GM12878 (cell line): Measurements from ENCODE around the gene AKTIP. TPM values are rescaled to one million over a fixed set of nuclear protein-coding genes. Genes with fewer than 3 reads are reported as not detected.

Source experiments
- BHLHE40 ChIP-seq, 2 experiments: fragments of 450-650 bp in 1 of 2; IDR thresholded peaks; 2 replicates each; pipeline ENCODE4 v1.6.1; 2011 to 2017; ENCODE audit warnings: low read depth in 2 of 2, borderline replicate concordance in 1 of 2, improper control_type of control experiment in 1 of 2, low read length in 1 of 2, mild to moderate bottlenecking in 1 of 2
- CBFB ChIP-seq: IDR thresholded peaks from 2 replicates; pipeline ENCODE4 v1.6.1; 2016; ENCODE audit warnings: antibody characterized with exemption, low read depth
- CREB1 ChIP-seq: IDR thresholded peaks from 2 replicates; pipeline ENCODE4 v1.6.1; 2012; ENCODE audit warnings: low read depth, mild to moderate bottlenecking, inconsistent platforms
- CREM ChIP-seq: IDR thresholded peaks from 2 replicates; pipeline ENCODE4 v1.6.1; 2014; ENCODE audit warnings: antibody characterized with exemption, low read depth
- MEF2B ChIP-seq: fragments of 450-650 bp; IDR thresholded peaks from 2 replicates; pipeline ENCODE4 v1.6.1; 2018; ENCODE audit warnings: mild to moderate bottlenecking, moderate library complexity; ENCODE audit not compliant: partially characterized antibody, poor library complexity, severe bottlenecking
- MTA3 ChIP-seq: IDR thresholded peaks from 2 replicates; pipeline ENCODE4 v1.6.1; 2012; ENCODE audit warnings: low read length, inconsistent platforms, borderline replicate concordance
- MYC ChIP-seq: IDR thresholded peaks from 2 replicates; pipeline ENCODE4 v1.6.1; 2011; ENCODE audit warnings: mild to moderate bottlenecking, low read length, moderate library complexity, inconsistent platforms; ENCODE audit not compliant: insufficient read depth, insufficient replicate concordance, insufficient read length, severe bottlenecking
- NRF1 ChIP-seq: conservative IDR thresholded peaks from 2 replicates; pipeline ENCODE4 v1.6.1; 2011; ENCODE audit warnings: mild to moderate bottlenecking, low read depth, low read length, improper control_type of control experiment
- PML ChIP-seq: IDR thresholded peaks from 2 replicates; pipeline ENCODE4 v1.6.1; 2012; ENCODE audit warnings: low read length, inconsistent platforms
- POU2F2 ChIP-seq: IDR thresholded peaks from 3 replicates; pipeline ENCODE4 v1.6.1; 2011; ENCODE audit warnings: low read depth, mild to moderate bottlenecking, low read length, borderline replicate concordance
- TCF12 ChIP-seq: IDR thresholded peaks from 2 replicates; pipeline ENCODE4 v1.6.1; 2011; ENCODE audit warnings: low read depth, mild to moderate bottlenecking, low read length
- ZBTB40 ChIP-seq: fragments of 450-650 bp; IDR thresholded peaks from 2 replicates; pipeline ENCODE4 v1.6.1; 2016; ENCODE audit warnings: mild to moderate bottlenecking, moderate library complexity, borderline replicate concordance
- ZNF384 ChIP-seq: IDR thresholded peaks from 2 replicates; pipeline ENCODE4 v1.6.1; 2012; ENCODE audit warnings: low read depth, mild to moderate bottlenecking, low read length, improper control_type of control experiment, borderline replicate concordance
- ZNF687 ChIP-seq: fragments of 450-650 bp; IDR thresholded peaks from 2 replicates; pipeline ENCODE4 v1.6.1; 2017; ENCODE audit warnings: mild to moderate bottlenecking, moderate library complexity
- polyA plus RNA-seq, 11 experiments: library from polyadenylated mRNA; depleted of rRNA in 4 of 11; unstranded in 6 of 11; stranded (reverse) in 5 of 11; fragments of >200 nt; fragmentation: Nextera tagmentation in 4 of 11; fragmentation: Illumina TruSeq in 1 of 11; extraction: Ambion mirVana in 4 of 11; extraction: Trizol in 1 of 11; gene quantifications; 1 replicate in 1 of 11; 2 replicates in 10 of 11; pipeline versions ENCODE4 v1.2.1 to v1.2.3, GENCODE V29; 2011 to 2016; ENCODE audit warnings: inconsistent platforms in 2 of 11, missing spikeins in 2 of 11, low read depth in 1 of 11
- total RNA-seq, 4 experiments: library from RNA; depleted of rRNA in 3 of 4; stranded (reverse); fragments of >200 nt in 3 of 4; fragmentation: Illumina TruSeq in 1 of 4; extraction: Trizol in 1 of 4; gene quantifications; 2 replicates each; pipeline versions ENCODE4 v1.2.1 to v1.2.3, GENCODE V29; 2013 to 2021

Gene AKTIP
- total and polyA plus RNA-seq, 10 of the 15 experiments (the other 5 are each of a cell fraction or from before 2014, with no cell fraction given): 11.4 to 22.9 (median 13.6) TPM

GRCh38 chr16:53518550-53519416 is 15.8 kb upstream of the AKTIP start (continued):
- no peak for TF ChIP-seq ZNF384
- TF ChIP-seq MTA3: peak; percentile 94
- TF ChIP-seq MYC: no peak
- peak; percentile 93 for TF ChIP-seq CREB1
- peak; percentile 41; the same call in 1 of the 2 replicates for TF ChIP-seq ZBTB40
- peak; percentile 96 for TF ChIP-seq CREM
- TF ChIP-seq POU2F2: peak; percentile 68; the same call in 2 of the 3 replicates
- TF ChIP-seq ZNF687: peak; percentile 73
- TF ChIP-seq TCF12: peak; percentile 84
- peak; percentile 39 to 47; a peak in 1 of 4 replicates for TF ChIP-seq BHLHE40 (IDR thresholded peaks at IDR 0.05; ENCODE audit: borderline replicate concordance in 1 of 2, low read depth in 2 of 2, low read length in 1 of 2)
- peak; percentile 98 for TF ChIP-seq CBFB
- peak; percentile 63; the same call in 1 of the 2 replicates for TF ChIP-seq PML
- no peak for TF ChIP-seq NRF1
- TF ChIP-seq MEF2B: peak; percentile 52
